Osteocyte (in vitro differentiated cells): ENCODE data around the gene SUB1. TPM values are rescaled to one million over a fixed set of nuclear protein-coding genes. Genes with fewer than 3 reads are reported as not detected.

ENCODE experiments used
- DNase-seq: peaks from one replicate; pipeline ENCODE4 v3.0.0; 2021; ENCODE audit warnings: mixed read lengths; ENCODE audit not compliant: unreplicated experiment; ENCODE audit errors: extremely low spot score
- H3K27ac Mint-ChIP-seq: one replicate; pipeline ENCODE4 v1.8.0; 2021; ENCODE audit warnings: mild to moderate bottlenecking, mixed read lengths; ENCODE audit not compliant: unreplicated experiment
- H3K27me3 Mint-ChIP-seq: one replicate; pipeline ENCODE4 v1.8.0; 2021; ENCODE audit warnings: mixed read lengths; ENCODE audit not compliant: unreplicated experiment
- H3K36me3 Mint-ChIP-seq: one replicate; pipeline ENCODE4 v1.8.0; 2021; ENCODE audit warnings: mixed read lengths; ENCODE audit not compliant: unreplicated experiment
- H3K4me1 Mint-ChIP-seq: one replicate; pipeline ENCODE4 v1.8.0; 2021; ENCODE audit warnings: mixed read lengths; ENCODE audit not compliant: unreplicated experiment
- H3K4me3 Mint-ChIP-seq: one replicate; pipeline ENCODE4 v1.8.0; 2021; ENCODE audit warnings: mild to moderate bottlenecking, moderate library complexity, mixed read lengths; ENCODE audit not compliant: unreplicated experiment
- H3K9me3 Mint-ChIP-seq: one replicate; pipeline ENCODE4 v1.8.0; 2021; ENCODE audit warnings: mixed read lengths; ENCODE audit not compliant: unreplicated experiment
- CTCF ChIP-seq: fragments of 200-600 bp; sonication (generic); IDR thresholded peaks from 2 replicates; pipeline ENCODE4 v1.5.0; 2021; ENCODE audit warnings: antibody characterized with exemption, mild to moderate bottlenecking, moderate library complexity
- total RNA-seq: library from RNA; stranded (reverse); gene quantifications from 2 replicates; pipeline ENCODE4 v1.2.1, GENCODE V29; 2021

SUB1 gene
- total RNA-seq, 1 donor from 2014 or later, result 191 TPM

- no peak for TF ChIP-seq CTCF
- peaks cover 7% of the 10 kb centered on the region for H3K36me3 Mint-ChIP-seq
- no peaks in the 10 kb centered on the region for H3K27me3 Mint-ChIP-seq
- DNase-seq, result no peak
- peaks cover 49% of the 10 kb centered on the region for H3K4me1 Mint-ChIP-seq
- no peaks in the 10 kb centered on the region for H3K9me3 Mint-ChIP-seq
- H3K27ac Mint-ChIP-seq, result peak overlapping the region; percentile 94
- peak overlapping the region; percentile 97 for H3K4me3 Mint-ChIP-seq
Observed at GRCh38 chr5:32586276-32586599, 881 bp downstream of the SUB1 start.

- no peak for TF ChIP-seq CTCF
- Mint-ChIP-seq H3K27me3 (no peaks in the 10 kb centered on the region), H3K4me1 (peaks cover 49% of the 10 kb centered on the region), H3K36me3 (peaks cover 13% of the 10 kb centered on the region), H3K27ac (no peak overlapping the region), H3K4me3 (peak overlapping the region; percentile 97), H3K9me3 (no peaks in the 10 kb centered on the region)
- DNase-seq, result no peak
Observed at GRCh38 chr5:32587067-32587551, 1.8 kb downstream of the SUB1 start.

- Mint-ChIP-seq H3K27ac (no peak overlapping the region), H3K4me3 (no peak overlapping the region), H3K9me3 (no peaks in the 10 kb centered on the region), H3K27me3 (no peaks in the 10 kb centered on the region), H3K36me3 (peaks cover 26% of the 10 kb centered on the region), H3K4me1 (peaks cover 40% of the 10 kb centered on the region)
- no peak for DNase-seq
- no peak for TF ChIP-seq CTCF
Observed at GRCh38 chr5:32589416-32589815, 4.1 kb downstream of the SUB1 start.

- H3K27me3 Mint-ChIP-seq, result no peaks in the 10 kb centered on the region
- H3K9me3 Mint-ChIP-seq, result no peaks in the 10 kb centered on the region
- peaks cover 32% of the 10 kb centered on the region for H3K36me3 Mint-ChIP-seq
- H3K4me1 Mint-ChIP-seq, result peaks cover 36% of the 10 kb centered on the region
- TF ChIP-seq CTCF, result peak; percentile 78
- H3K4me3 Mint-ChIP-seq, result no peak overlapping the region
- H3K27ac Mint-ChIP-seq, result no peak overlapping the region
- no peak for DNase-seq
Observed at GRCh38 chr5:32589942-32590869, 4.8 kb downstream of the SUB1 start.

DNA sequence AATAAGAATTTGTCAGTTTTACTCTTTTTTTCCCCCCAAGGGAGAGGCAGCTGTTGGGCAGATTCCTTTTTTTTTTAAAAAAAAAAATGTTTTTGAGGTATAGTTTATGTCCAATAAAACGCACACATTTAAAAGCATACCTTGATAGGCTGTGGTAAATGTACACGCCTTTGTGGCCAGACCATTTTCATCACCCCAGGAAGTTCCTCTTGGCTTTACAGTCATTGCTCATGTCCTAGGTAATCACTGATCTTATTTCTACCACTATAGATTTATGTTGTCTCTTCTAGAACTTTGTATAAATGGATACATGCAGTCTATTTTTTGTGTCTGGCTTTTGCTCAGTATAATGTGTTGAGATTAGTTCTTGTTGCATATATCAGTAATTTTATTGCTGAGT lies 9.8 kb downstream of the SUB1 start:
- no peak overlapping the region for H3K4me3 Mint-ChIP-seq
- H3K27me3 Mint-ChIP-seq, result no peaks in the 10 kb centered on the region
- DNase-seq, result no peak
- H3K36me3 Mint-ChIP-seq, result peaks cover 57% of the 10 kb centered on the region
- H3K9me3 Mint-ChIP-seq, result no peaks in the 10 kb centered on the region
- H3K4me1 Mint-ChIP-seq, result peaks cover 43% of the 10 kb centered on the region
- H3K27ac Mint-ChIP-seq, result no peak overlapping the region
- no peak for TF ChIP-seq CTCF
